ENCODE results near the gene PLCD1. TPM values are rescaled to one million over a fixed set of nuclear protein-coding genes. Genes with fewer than 3 reads are reported as not detected.
A peak's percentile ranks its signal among the peaks of the same experiment; 100 is the strongest.
"Not testable (repeated sequence)": the region's sequence is repeated elsewhere in the genome, so short reads cannot be mapped to it uniquely, and the experiment has no call there.

Gene PLCD1
- total RNA-seq, 1 experiment from 2014 or later: 22.2 TPM

DNA sequence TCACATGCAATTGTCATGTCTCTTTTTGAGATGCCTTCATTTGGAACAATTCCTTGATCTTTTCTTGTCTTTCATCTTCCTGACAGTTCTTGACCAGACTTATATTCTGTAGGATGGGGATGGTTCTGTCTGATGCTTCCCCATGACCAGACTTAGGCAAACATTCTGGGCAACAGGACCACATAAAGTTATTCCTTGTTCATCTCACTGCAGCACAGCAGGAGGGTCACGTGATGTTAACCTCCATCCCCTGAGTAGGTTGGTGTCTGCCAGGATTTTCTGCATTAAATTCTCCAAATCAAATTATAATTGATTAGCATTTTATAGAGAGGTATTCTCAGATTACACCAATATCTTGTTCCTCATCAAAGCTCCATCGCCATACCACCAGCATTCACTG, 17.4 kb upstream of the PLCD1 start:
- peaks cover 14% of the 10 kb centered on the region; the same call in 1 of the 2 replicates for H3K27me3 ChIP-seq (ENCODE audit: control insufficient read depth, insufficient read depth, low read length)
- no peak overlapping the region for H3K4me3 ChIP-seq (ENCODE audit: insufficient read depth, low read depth, low read length)
- H3K36me3 ChIP-seq (replicated peaks; ENCODE audit: control insufficient read depth, insufficient read depth, low read length): no peaks in the 10 kb centered on the region
- no peak for DNase-seq

DNA sequence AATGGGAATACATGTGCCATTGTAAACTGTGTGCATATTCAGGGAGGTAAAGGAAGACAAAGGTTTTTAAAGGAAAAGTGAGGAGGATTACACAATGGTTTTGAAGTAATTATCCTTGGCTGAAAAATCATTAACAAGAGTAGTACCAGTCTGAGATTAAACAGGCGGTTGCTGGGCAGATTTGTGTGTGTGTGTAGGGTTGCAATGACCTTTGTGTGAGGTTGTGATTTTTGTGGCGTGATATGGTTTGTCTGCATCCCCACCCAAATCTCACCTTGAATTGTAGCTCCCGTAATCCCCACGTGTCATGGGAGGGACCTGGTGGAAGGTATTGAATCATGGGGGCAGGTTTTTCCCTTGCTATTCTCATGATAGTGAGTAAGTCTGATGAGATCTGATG, 16.6 kb upstream of the PLCD1 start:
- no peak for DNase-seq
- H3K4me3 ChIP-seq (ENCODE audit: insufficient read depth, low read depth, low read length): no peak overlapping the region
- H3K36me3 ChIP-seq (replicated peaks; ENCODE audit: control insufficient read depth, insufficient read depth, low read length): no peaks in the 10 kb centered on the region
- H3K27me3 ChIP-seq (ENCODE audit: control insufficient read depth, insufficient read depth, low read length): peaks cover 14% of the 10 kb centered on the region; the same call in 1 of the 2 replicates

DNA sequence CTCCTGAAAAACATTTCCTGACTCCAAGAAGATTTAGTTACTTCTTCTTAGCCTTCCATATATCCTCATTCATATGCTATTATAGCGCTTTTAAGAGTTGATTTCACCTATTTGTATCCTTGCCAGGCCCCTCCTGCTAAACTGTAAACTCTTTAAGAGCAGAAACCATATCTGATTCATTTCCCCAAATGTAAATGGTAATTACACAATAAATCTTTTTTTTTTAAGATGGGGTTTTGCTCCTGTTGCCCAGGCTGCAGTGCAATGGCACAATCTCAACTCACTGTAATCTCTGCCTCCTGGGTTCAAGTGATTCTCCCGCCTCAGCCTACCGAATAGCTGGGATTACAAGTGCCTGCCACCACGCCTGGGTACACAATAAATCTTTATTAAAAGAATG, 14.0 kb upstream of the PLCD1 start:
- H3K4me3 ChIP-seq (ENCODE audit: insufficient read depth, low read depth, low read length): no peak overlapping the region
- H3K36me3 ChIP-seq (replicated peaks; ENCODE audit: control insufficient read depth, insufficient read depth, low read length): no peaks in the 10 kb centered on the region
- no peak for DNase-seq
- H3K27me3 ChIP-seq (ENCODE audit: control insufficient read depth, insufficient read depth, low read length): peaks cover 33% of the 10 kb centered on the region

DNA sequence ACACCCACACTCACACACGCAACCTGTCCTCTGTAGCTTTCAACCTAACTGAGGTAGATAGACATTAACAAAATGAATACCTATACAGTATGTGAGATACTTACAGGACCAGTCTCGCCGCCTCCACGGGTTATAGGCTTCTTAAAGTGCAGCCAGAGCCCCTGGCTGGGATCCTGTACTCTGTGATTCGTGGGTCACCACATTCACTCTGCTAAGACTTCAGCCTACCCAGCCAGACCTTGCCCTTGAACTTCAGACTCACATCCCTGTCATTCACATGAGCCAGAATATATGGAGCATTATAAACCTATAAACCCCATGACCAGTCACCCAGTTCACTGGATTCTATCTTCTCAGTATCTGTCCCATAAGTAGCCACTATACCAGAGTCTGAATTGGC, 11.0 kb upstream of the PLCD1 start:
- no peak for DNase-seq
- Histone ChIP-seq H3K36me3 (replicated peaks; ENCODE audit: control insufficient read depth, insufficient read depth, low read length) (no peaks in the 10 kb centered on the region), H3K27me3 (ENCODE audit: control insufficient read depth, insufficient read depth, low read length) (peaks cover 29% of the 10 kb centered on the region), H3K4me3 (ENCODE audit: insufficient read depth, low read depth, low read length) (no peak overlapping the region)

DNA sequence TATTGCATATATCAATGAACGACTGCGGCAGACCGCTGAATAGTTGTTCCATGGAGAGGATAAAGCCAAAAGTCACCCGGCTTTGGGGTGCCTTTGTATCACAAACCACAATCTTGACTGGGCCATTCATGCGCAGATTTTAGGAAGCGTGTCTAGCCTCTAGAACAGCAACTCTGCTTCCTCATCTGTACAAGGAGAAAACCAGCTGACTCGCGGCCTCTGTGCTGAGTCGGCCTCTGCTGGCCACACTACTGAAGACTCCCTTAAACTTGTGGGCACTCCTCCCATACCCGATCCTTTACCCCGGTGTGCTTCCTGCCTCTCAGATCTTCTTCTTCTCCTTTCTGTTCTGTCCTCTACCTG, 10.4 kb upstream of the PLCD1 start:
- Histone ChIP-seq H3K36me3 (replicated peaks; ENCODE audit: control insufficient read depth, insufficient read depth, low read length) (no peaks in the 10 kb centered on the region), H3K4me3 (ENCODE audit: insufficient read depth, low read depth, low read length) (no peak overlapping the region), H3K27me3 (ENCODE audit: control insufficient read depth, insufficient read depth, low read length) (peaks cover 26% of the 10 kb centered on the region)
- peak; percentile 70 for DNase-seq

DNA sequence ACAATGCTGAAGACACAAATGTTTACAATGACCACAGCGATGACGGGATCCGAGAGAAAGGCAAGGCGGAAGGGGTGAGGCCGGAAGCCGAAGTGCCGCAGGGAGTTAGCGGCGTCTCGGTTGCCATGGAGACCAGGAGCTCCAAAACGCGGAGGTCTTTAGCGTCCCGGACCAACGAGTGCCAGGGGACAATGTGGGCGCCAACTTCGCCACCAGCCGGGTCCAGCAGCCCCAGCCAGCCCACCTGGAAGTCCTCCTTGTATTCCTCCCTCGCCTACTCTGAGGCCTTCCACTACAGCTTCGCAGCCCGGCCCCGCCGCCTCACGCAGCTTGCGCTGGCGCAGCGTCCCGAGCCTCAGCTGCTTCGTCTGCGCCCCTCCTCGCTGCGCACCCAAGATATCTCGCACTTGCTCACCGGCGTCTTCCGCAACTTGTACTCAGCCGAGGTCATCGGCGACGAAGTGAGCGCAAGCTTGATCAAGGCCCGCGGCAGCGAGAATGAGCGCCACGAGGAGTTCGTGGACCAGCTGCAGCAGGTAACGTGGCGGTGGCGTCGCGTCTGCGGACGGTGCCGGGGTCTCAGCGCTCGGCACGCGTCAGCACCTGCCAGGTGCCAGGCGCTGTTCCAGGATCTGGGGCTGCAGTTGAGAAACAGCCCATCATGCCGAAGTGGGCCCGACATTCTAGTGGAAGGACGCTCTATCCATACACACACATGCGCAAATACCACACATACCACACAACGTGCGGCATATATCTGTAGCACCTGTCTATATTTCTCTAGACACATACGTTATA, 9.9 kb upstream of the PLCD1 start, which contains the start of gene DLEC1:
DLEC1 (plus strand) TSS at position 108 of the 798 bp plus-strand sequence; CDS start at position 126, 18 bp downstream.
- H3K36me3 ChIP-seq (replicated peaks; ENCODE audit: control insufficient read depth, insufficient read depth, low read length): no peaks in the 10 kb centered on the region
- peaks cover 22% of the 10 kb centered on the region for H3K27me3 ChIP-seq (ENCODE audit: control insufficient read depth, insufficient read depth, low read length)
- H3K4me3 ChIP-seq (ENCODE audit: insufficient read depth, low read depth, low read length): peak within 1 kb of the TSS; percentile 60
- DNase-seq: peak; percentile 91

DNA sequence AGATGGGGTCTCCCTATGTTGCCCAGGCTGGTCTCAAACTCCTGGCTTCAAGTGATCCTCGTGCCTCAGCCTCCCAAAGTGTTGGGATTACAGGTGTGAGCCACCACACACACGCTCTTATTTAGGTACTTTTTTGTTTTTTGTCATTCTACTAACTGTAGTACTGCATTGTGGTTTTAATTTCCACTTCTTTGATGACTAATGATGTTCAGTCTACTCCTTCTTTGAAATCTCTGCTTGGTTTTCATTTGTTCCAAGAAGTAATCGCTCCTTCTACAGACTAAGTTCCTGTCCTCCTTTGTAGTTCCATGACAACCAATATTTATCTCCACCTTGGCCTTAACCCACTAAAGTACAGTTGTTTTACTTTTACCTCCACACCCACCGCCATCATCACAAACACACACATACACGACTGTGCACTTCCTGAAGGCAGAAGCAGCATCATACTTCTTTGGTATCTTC, 9.0 kb upstream of the PLCD1 start:
- no peak for DNase-seq
- Histone ChIP-seq H3K27me3 (ENCODE audit: control insufficient read depth, insufficient read depth, low read length) (peaks cover 22% of the 10 kb centered on the region), H3K36me3 (replicated peaks; ENCODE audit: control insufficient read depth, insufficient read depth, low read length) (no peaks in the 10 kb centered on the region), H3K4me3 (ENCODE audit: insufficient read depth, low read depth, low read length) (no peak overlapping the region)

DNA sequence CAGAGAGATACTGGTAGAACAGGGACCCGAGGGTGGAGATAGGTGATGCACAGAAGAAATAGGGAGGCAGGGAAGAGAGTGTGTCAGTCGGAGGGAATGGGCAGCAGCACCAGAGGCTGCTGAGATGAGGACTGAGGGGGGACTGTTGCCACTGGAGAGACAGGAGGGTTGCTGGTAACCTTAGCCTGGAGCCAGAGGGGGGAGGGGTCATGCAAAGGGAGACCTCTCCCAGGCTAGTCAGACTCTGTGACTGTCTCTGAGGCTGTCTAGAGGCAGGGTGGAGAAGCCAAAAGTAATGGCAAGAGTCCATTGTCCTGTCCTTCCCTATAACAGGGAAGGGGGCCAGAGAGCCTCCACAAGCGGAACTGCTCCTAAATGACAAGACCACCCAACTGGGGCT, 7.5 kb upstream of the PLCD1 start:
- no peak for DNase-seq
- Histone ChIP-seq H3K36me3 (replicated peaks; ENCODE audit: control insufficient read depth, insufficient read depth, low read length) (no peaks in the 10 kb centered on the region), H3K27me3 (ENCODE audit: control insufficient read depth, insufficient read depth, low read length) (peaks cover 28% of the 10 kb centered on the region), H3K4me3 (ENCODE audit: insufficient read depth, low read depth, low read length) (no peak overlapping the region)

DNA sequence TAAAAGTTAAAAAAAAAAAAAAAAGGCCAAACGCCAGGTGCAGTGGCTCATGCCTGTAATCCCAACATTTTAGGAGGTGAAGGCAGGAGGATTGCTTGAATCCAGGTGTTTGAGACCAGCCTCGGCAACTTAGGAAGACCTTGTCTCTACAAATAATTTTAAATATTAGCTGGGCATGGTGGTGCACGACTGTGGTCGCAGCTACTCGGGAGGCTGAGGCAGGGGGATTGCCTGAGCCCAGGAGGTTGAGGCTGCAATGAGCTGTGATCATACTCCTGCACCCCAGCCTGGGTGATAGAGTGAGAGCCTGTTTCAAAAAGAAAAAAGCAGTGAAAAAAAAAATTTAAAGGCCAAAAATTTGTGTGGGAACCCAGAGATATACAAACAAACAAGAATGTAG, 6.8 kb upstream of the PLCD1 start:
- Histone ChIP-seq H3K4me3 (ENCODE audit: insufficient read depth, low read depth, low read length) (no peak overlapping the region), H3K36me3 (replicated peaks; ENCODE audit: control insufficient read depth, insufficient read depth, low read length) (no peaks in the 10 kb centered on the region), H3K27me3 (ENCODE audit: control insufficient read depth, insufficient read depth, low read length) (peaks cover 34% of the 10 kb centered on the region)
- no peak for DNase-seq

DNA sequence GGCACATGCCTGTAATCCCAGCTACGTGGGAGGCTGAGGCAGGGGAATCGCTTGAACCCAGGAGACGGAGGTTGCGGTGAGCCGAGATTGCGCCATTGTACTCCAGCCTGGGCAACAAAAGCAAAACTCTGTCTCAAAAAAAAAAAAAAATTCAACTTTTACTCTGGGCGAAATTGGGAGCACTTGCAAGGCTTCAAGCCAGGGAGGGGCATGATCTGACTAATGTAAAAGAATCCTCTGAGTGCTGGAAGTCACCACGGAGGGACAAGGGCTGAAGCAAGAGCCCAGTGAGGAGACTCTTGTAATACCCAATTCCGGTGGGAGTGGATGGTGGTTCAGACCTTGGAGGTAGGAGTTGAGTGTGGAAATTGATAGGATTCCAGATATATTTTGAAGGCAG, 4.9 kb upstream of the PLCD1 start:
- not testable (repeated sequence) for H3K36me3 ChIP-seq (replicated peaks; ENCODE audit: control insufficient read depth, insufficient read depth, low read length); DNase-seq; H3K4me3 ChIP-seq (ENCODE audit: insufficient read depth, low read depth, low read length)
- peaks cover 39% of the 10 kb centered on the region for H3K27me3 ChIP-seq (ENCODE audit: control insufficient read depth, insufficient read depth, low read length)

DNA sequence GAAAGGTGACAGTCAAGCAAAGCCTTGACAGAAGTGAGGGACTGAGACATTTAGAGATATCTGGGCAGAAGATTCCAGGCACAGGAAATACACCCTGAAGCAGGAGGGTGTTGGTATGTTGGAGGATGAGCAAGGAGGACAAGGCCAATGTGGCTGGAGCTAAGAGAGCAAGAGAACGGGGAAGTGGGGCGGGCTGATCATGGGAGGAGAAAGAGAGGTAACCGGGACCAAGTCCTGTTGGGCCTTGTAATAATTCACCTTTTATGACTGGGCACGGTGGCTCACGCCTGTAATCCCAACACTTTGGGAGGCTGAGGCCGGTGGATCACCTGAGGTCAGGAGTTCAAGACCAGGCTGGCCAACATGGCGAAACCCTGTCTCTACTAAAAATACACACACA, 4.1 kb upstream of the PLCD1 start:
- H3K36me3 ChIP-seq (replicated peaks; ENCODE audit: control insufficient read depth, insufficient read depth, low read length); H3K4me3 ChIP-seq (ENCODE audit: insufficient read depth, low read depth, low read length); DNase-seq: not testable (repeated sequence)
- peaks cover 41% of the 10 kb centered on the region for H3K27me3 ChIP-seq (ENCODE audit: control insufficient read depth, insufficient read depth, low read length)

DNA sequence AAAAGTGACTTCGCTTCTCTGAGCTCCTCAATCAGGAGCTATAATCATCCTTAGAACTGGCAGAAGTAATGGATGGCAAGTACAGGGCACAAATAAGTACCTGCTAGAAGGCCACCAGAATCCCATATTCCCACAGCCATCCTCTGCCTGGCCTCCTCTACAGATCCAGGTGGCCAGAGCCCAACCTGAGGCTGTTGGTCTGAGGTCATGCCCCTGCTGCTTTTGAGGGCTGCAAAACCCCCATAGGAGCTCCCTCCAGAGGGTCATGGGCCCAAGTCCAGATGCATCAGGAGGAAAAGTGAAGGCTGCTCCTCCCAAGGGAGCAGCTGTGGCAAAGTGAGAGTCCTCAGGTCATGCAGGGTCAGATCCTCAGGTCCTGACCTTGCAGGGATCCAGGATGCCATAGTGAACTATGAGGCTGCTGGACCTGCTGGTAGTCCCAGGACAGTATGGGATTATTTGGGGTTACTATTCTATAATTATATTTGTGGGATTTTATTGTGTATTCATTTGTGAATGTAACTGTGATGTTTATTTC, 3.0 kb upstream of the PLCD1 start:
- H3K27me3 ChIP-seq (ENCODE audit: control insufficient read depth, insufficient read depth, low read length): peaks cover 51% of the 10 kb centered on the region
- no peak overlapping the region for H3K4me3 ChIP-seq (ENCODE audit: insufficient read depth, low read depth, low read length)
- H3K36me3 ChIP-seq (replicated peaks; ENCODE audit: control insufficient read depth, insufficient read depth, low read length): no peaks in the 10 kb centered on the region
- no peak for DNase-seq

DNA sequence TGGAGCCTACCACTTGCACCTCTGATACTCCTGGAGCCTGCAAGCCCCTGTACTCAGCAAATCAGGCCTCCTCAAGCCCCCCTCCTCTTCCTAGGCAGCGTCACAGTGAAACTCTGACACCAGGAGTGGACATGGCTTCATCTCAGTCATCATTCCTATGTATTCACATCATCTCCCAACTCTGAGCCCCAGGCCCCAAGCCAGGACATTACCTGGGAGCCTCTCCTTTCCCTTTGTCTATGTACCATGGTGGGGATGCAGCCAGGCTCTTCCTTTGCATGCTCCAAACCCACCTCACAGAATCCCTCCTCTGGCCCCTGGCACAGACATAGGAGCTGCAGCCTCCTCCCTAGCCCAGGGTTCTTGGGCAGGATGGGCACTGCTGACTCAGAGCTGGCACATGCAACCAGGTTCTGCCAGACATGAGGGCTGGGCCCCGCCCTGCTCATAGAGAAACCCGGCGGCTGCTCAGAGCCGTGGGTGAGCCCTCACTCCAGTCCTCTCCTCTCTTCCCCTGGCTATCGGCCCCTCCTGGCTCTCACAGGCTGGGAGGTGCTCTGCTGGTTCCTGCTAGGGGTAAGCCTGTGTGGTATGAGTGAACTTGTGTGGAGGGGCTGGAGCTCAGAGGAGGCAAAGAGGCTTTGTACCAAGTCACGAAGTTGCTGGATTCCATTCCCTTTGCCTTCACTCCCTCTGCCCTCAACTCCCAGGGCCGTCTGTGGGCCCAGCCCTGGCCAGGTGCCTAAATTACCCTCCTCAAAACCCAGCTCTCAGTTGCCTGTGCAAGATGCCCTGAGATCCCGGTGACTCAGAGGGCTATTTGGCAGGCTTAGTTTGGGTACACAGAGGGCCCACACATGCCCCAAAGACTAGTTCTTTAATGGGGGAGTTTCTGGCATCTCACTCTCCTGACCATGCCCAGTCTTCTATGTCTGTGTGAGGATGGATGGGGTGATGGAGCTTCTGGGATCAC, 1.9 kb upstream of the PLCD1 start:
- no peaks in the 10 kb centered on the region for H3K36me3 ChIP-seq (replicated peaks; ENCODE audit: control insufficient read depth, insufficient read depth, low read length)
- DNase-seq: no peak
- no peak overlapping the region for H3K4me3 ChIP-seq (ENCODE audit: insufficient read depth, low read depth, low read length)
- peaks cover 62% of the 10 kb centered on the region for H3K27me3 ChIP-seq (ENCODE audit: control insufficient read depth, insufficient read depth, low read length)

DNA sequence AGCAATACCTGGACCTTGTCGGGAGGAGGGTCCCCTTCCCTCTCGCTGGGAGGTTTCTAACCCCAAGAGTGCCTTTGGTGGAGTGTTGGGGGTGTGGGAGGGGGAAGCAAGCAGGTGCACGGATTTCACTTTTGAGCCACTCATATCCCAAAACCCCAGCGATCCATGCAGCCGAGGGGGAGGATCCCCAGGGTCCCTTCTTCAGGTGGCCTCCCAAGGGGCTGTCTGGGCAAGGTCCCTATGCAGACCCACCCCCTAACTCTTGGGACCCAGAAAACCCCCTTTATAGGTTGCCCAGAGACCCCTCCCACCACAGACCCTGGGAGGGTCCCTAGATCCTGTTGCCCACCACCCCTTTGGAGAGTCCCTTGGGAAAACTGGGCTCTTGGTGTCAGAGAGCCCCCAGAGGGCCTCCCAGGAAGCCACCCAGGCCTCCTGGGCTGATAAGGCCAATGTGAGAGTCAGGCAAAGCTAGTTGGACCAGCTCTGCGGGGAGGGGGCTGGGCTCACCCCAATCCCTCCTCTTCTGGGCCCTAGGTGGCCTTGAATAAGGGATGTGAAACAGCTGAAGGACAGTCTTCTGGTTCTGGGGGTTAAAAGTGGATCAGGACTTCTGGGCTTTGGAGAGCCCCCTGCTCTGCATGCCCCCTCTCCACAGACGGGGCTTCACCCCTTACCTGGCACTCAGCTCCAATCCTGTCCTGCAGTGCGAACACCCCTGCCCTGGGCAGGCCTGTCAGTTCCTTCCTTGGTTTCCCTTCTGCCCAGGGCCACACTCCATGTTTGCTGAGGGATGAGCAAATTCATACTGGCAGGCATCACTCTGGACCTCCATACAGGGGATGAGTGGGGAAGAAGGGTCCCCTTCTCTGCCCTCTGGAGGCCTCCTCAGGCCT, 932 bp upstream of the PLCD1 start:
- H3K27me3 ChIP-seq (ENCODE audit: control insufficient read depth, insufficient read depth, low read length): peaks cover 70% of the 10 kb centered on the region
- no peaks in the 10 kb centered on the region for H3K36me3 ChIP-seq (replicated peaks; ENCODE audit: control insufficient read depth, insufficient read depth, low read length)
- peak overlapping the region; percentile 57 for H3K4me3 ChIP-seq (ENCODE audit: insufficient read depth, low read depth, low read length)
- DNase-seq: peak; percentile 51

Data from H7 (cell line).